Mesodermal cell (in vitro differentiated cells): Measurements from ENCODE around the gene CTNNAL1.
"Not testable (repeated sequence)": the region's sequence is repeated elsewhere in the genome, so short reads cannot be mapped to it uniquely, and the experiment has no call there.

Source experiments
- H3K27ac ChIP-seq: 2 replicates; pipeline ENCODE4 v1.7.0; 2013; ENCODE audit warnings: mild to moderate bottlenecking, low read depth, low read length, moderate library complexity; ENCODE audit not compliant: severe bottlenecking
- H3K36me3 ChIP-seq: 2 replicates; pipeline ENCODE4 v1.7.1; 2013; ENCODE audit warnings: mild to moderate bottlenecking, low read length, moderate library complexity; ENCODE audit not compliant: control insufficient read depth, insufficient read depth
- H3K4me1 ChIP-seq: one replicate; pipeline ENCODE4 v1.7.1; 2013; ENCODE audit warnings: mild to moderate bottlenecking, low read length; ENCODE audit not compliant: insufficient read depth, control insufficient read depth, poor library complexity, severe bottlenecking
- H3K4me3 ChIP-seq: 2 replicates; pipeline ENCODE4 v1.7.0; 2013; ENCODE audit warnings: low read length, control low read depth, mild to moderate bottlenecking; ENCODE audit not compliant: insufficient read depth, poor library complexity, severe bottlenecking; ENCODE audit errors: extremely low read depth
- H3K9me3 ChIP-seq: 2 replicates; pipeline ENCODE4 v1.7.1; 2013; ENCODE audit warnings: mild to moderate bottlenecking, low read length, moderate library complexity; ENCODE audit not compliant: control insufficient read depth
- WGBS, 2 experiments: methylation state at CpG; one replicate each; pipeline ENCODE4 v1.1.5; 2013; ENCODE audit warnings: missing lambda C conversion rate in 2 of 2; ENCODE audit not compliant: insufficient coverage in 2 of 2; 5-methylcytosine and 5-hydroxymethylcytosine counted together

Gene CTNNAL1

DNA sequence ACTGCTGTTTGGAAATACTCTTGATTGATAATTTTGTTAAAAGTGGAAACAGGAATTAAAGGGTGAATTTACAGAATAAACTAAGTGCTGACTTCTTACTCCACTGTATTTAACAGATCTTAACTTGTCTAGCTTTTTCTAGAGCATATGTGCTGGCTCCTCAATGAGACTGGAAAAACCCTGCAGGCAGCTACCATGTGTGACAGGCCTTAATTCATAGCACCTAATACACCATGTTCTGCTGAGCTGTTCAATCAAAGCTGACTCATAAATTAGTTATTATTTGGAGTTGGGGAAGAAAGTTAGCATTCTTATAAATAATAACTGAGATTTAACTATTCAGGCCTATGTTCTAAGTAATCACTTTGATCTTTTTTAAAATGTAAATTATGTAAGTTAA lies 29.4 kb downstream of the CTNNAL1 start:
- no peaks in the 10 kb centered on the region for H3K4me1 ChIP-seq

DNA sequence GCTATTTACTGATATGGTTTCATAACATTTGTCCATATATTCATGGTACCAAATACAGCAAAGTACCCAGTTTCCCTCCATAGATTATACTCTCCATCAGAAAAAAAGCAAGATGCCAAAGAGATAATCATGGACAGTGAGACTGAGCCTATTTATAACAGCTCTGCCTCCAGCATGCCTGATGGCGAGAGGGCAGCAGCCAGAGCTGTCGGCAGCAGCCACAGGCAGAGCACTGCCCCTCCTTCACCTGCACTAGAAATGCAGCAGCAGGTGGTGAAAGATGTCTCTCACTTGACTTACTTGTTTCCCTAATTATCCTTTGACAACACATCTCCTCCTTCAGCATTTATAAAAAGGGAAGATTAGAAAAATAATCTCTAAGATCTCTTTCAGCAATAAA lies 32.4 kb downstream of the CTNNAL1 start:
- Histone ChIP-seq H3K4me3 (no peak overlapping the region), H3K9me3 (no peaks in the 10 kb centered on the region), H3K4me1 (no peaks in the 10 kb centered on the region), H3K36me3 (peaks cover 45% of the 10 kb centered on the region), H3K27ac (no peak overlapping the region)
- WGBS, 2 experiments: 88 to 100% methylated on average over 2 of the region's 2 CpGs

More for the DNA sequence above, 29.4 kb downstream of the CTNNAL1 start:
- H3K4me3 ChIP-seq: no peak overlapping the region
- peaks cover 35% of the 10 kb centered on the region for H3K36me3 ChIP-seq
- no peaks in the 10 kb centered on the region for H3K9me3 ChIP-seq
- H3K27ac ChIP-seq: no peak overlapping the region

DNA sequence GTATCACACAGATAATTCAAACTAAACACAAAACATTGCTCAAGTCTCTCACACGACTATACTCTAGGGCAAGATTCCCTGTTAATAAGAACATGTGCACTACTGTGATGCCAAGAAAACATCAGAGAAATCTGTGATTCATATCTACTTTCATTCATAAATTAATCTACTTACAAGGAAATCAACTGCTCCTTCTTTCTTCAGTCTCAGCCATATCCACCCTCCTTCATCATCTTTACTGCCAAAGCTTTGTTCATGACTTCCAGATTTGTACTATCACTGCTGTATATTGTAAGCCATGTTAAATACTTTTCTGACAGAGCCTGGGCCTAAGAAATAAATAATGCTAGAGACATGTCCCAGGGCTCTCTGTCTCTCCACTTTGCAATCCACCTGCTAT lies 35.1 kb downstream of the CTNNAL1 start:
- Histone ChIP-seq H3K4me3 (no peak overlapping the region), H3K27ac (no peak overlapping the region), H3K4me1 (no peaks in the 10 kb centered on the region), H3K9me3 (no peaks in the 10 kb centered on the region), H3K36me3 (peaks cover 48% of the 10 kb centered on the region)
- 88 to 100% methylated on average over 1 of the region's 1 CpG for WGBS, 2 experiments

DNA sequence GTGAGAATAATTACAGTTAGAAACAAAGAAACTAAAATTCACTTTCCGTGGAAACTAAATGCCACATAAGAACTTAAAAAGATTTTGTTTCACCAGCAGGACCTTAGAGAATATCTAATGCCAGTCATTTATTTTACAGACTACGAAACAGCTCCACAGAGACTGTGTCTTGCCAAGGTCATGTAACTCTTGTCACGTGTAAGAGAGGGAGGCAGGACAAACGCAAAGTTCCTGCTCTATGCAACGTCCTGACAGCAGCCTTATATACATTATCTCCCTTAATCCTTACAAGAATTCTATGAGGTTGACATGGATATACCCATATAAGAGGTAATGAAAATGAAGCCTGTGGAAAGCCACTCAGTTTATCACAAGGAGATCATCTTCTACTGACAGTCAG lies 39.4 kb downstream of the CTNNAL1 start:
- WGBS, 2 experiments: 83 to 90% methylated on average over 1 to 2 of the region's 5 CpGs
- Histone ChIP-seq H3K27ac (no peak overlapping the region), H3K9me3 (no peaks in the 10 kb centered on the region), H3K36me3 (peaks cover 52% of the 10 kb centered on the region), H3K4me1 (no peaks in the 10 kb centered on the region), H3K4me3 (no peak overlapping the region)

DNA sequence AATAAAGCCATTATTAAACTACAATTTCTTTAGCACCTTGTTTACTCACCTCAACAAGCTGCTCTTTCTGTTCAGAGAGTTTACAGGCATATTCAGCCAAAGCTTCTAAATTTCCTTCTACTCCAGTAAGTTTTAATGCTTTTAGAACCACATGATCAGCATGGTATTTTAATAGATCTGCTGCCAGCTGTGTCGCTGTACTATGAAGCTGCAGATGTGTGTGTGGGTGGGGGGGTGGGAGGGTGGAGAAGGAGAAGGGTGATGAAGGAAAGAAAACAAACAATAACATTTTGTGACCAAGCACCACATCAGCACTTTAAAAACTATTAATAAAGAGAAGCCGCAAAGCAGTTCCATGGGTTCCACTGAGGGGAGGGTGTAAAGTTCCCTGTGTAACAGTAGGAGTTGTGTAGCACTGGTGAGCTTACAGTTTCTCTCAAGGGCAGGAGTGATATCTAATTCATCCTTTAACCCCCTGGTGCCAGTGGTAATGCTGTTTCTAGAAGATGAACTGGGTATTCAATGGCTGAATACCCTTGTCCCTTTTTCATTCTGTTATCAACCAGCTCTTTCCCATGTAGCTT lies 40.6 kb downstream of the CTNNAL1 start:
- Histone ChIP-seq H3K9me3 (no peaks in the 10 kb centered on the region), H3K27ac (no peak overlapping the region), H3K4me1 (no peaks in the 10 kb centered on the region), H3K36me3 (peaks cover 49% of the 10 kb centered on the region), H3K4me3 (no peak overlapping the region)
- WGBS, 2 experiments: no CpG with 5 or more reads among the region's 2 CpGs

DNA sequence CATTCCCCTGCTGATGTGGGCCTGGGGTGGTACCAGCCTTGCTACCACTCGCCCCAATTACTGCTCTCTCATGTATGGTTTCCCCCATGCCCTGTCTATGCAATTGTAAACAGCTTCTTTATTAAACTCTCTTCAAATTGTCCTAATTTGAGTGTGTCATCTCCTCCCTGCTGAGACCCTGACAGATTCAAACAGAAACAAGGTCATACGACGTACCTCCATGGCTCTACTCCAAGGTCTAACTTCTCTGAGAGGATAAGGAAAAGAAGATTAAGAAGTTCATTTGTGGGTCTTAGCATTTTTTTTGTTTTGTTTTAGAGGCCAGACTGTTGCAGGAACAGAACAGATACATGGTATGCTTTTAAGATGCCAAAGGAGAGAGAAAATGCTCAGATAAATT lies 41.1 kb downstream of the CTNNAL1 start:
- Histone ChIP-seq H3K4me3 (no peak overlapping the region), H3K27ac (no peak overlapping the region), H3K36me3 (peaks cover 48% of the 10 kb centered on the region), H3K9me3 (no peaks in the 10 kb centered on the region), H3K4me1 (no peaks in the 10 kb centered on the region)
- WGBS, 2 experiments: 91 to 100% methylated on average over 2 to 3 of the region's 3 CpGs

DNA sequence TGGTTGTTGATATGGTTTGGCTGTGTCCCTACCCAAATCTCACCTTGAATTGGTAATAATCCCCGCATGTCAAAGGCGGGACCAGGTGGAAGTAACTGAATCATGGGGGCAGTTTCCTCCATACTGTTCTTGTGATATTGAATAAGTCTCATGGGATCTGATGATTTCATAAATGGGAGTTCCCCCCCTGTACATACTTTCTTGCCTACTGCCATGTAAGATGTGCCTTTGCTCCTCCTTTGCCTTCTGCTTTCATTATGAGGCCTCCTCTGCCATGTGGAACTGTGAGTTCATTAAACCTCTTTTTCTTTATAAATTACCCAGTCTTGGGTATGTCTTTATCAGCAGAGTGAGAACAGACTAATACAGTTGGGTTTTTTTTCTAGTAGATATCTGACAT lies 41.9 kb downstream of the CTNNAL1 start:
- not testable (repeated sequence) for H3K27ac ChIP-seq, H3K4me3 ChIP-seq, H3K9me3 ChIP-seq, H3K4me1 ChIP-seq
- no CpG with 5 or more reads among the region's 2 CpGs for WGBS, 2 experiments
- peaks cover 49% of the 10 kb centered on the region for H3K36me3 ChIP-seq

DNA sequence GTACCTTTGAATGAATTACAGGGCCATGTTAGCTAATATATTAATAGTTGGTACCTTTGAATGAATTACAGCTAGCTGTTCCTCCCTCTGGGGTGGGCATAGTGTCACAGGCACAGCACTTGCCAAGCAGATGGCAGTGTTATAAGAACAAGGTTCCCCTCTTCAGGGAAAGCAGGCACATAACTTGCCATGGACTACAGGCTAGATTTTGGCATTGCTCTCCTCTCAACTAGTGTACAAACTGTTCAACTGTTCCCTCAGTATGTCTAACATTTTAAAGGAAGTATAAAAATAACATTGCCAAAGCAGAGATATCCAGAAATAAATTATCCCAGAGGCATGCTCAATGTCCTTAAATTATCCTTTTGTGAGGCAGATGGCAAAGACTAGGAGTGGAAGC lies 45.4 kb downstream of the CTNNAL1 start:
- H3K9me3 ChIP-seq: no peaks in the 10 kb centered on the region
- no peak overlapping the region for H3K27ac ChIP-seq
- H3K4me3 ChIP-seq: no peak overlapping the region
- peaks cover 59% of the 10 kb centered on the region for H3K36me3 ChIP-seq
- H3K4me1 ChIP-seq: no peaks in the 10 kb centered on the region

DNA sequence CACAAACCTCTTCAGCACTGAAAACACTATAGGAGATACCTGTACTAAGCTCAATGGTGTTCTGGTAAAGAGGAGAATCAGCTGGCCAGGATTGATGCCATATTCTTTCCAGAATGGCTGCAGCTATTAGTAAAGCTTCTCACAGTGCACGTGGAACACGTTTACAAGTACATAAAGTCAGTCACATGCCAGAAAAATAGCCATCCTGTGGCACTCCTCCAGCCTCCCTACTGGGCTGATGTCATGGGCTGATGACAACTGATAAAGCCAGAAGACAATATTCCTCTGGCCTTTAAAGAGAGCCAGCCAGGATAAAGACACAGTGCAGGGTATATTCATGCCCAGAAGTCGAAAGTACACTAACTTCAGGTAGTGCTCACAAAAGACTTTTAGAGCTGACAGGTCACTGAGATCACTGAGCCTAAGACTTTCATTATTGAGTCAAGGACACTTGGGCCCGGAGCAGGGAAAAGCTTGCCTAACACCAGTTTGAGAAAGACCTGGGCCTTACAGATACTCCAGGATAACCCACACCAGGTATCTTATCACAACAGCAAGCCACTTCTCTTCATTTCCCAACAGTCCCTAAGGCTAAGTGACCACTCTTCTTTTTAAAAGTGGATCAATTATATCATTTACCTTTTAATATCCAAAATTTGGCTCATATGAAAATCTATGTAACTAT lies 49.7 kb downstream of the CTNNAL1 start:
- Histone ChIP-seq H3K4me3 (no peak overlapping the region), H3K9me3 (no peaks in the 10 kb centered on the region), H3K27ac (no peak overlapping the region), H3K4me1 (no peaks in the 10 kb centered on the region), H3K36me3 (peaks cover 48% of the 10 kb centered on the region)
- WGBS, 2 experiments: 88 to 92% methylated on average over 4 of the region's 4 CpGs

DNA sequence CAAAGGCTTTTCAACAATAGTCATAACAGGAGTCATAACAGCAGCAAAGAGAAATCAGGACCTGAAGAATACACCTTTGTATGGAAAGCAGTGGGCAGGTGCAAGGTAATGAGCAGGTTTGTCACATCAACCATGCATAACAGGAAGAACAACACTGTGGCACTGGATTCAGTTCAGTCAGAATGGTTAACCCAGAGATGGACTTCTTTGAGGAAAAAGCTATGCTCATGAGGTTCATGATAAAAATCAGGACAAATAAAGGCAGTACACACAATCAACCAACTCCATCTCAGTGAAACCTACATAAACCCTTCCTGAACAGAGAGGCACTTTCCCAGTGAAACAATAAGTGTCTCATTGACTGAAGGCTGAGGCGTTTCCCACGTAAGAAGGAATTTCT lies 52.1 kb downstream of the CTNNAL1 start:
- WGBS, 2 experiments: no CpG with 5 or more reads among the region's 2 CpGs

DNA sequence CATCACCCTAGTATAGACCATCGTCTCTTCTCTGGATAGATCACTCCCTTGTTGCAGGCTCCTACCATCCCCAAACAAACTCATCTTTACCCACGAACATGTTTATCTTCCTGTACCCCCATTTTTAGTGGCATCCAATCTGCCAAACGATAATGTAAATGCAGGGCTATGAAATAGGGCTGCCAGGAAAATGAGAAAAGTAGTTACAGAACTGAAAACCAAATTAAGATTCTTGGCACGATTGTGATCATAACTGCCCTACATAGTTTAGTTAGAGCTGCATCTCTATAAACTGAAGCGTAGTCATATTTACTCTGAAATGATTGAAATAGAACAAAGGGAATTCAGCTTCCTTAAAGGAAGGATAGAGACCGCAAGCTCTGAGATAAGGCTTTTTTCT lies 53.0 kb downstream of the CTNNAL1 start:
- Histone ChIP-seq H3K4me3 (no peak overlapping the region), H3K27ac (no peak overlapping the region), H3K9me3 (no peaks in the 10 kb centered on the region), H3K36me3 (peaks cover 27% of the 10 kb centered on the region), H3K4me1 (no peaks in the 10 kb centered on the region)
- WGBS, 2 experiments: 0 to 69% methylated on average over 1 to 5 of the region's 6 CpGs

More for the DNA sequence above, 52.1 kb downstream of the CTNNAL1 start:
- H3K4me1 ChIP-seq: no peaks in the 10 kb centered on the region
- peaks cover 34% of the 10 kb centered on the region for H3K36me3 ChIP-seq
- H3K27ac ChIP-seq: no peak overlapping the region
- no peak overlapping the region for H3K4me3 ChIP-seq
- H3K9me3 ChIP-seq: no peaks in the 10 kb centered on the region
